IMR-90 (cell line): ENCODE data around the gene ZNF771. TPM values are rescaled to one million over a fixed set of nuclear protein-coding genes. Genes with fewer than 3 reads are reported as not detected.

Experiments used
- ATAC-seq: fragments of 200-7000 bp; cut with Tn5 transposase; 2 replicates; pipeline ENCODE4 v1.9.1; 2020; ENCODE audit warnings: low read depth, mild to moderate bottlenecking, moderate library complexity
- BruUV-seq: library from RNA; stranded (reverse); fragments of 400-500 nt; replicated peaks from 2 replicates; lab custom pipeline; 2021; lab: Mats Ljungman, UMichigan
- CTCF ChIA-PET: fragments of 300-600 bp; formaldehyde crosslinking; extraction: SDS; loops from one replicate; lab custom pipeline; 2021; ENCODE audit warnings: antibody characterized with exemption; lab: Yijun Ruan, JAX
- POLR2A ChIA-PET: fragments of 300-600 bp; sonication (Branson Sonifier 250); formaldehyde crosslinking; loops from one replicate; lab custom pipeline; 2022; ENCODE audit warnings: antibody characterized with exemption; ENCODE audit not compliant: unreplicated experiment; lab: Charles Lee
- DNase-seq: peaks from one replicate; pipeline ENCODE4 v3.0.0; 2013
- H2AFZ ChIP-seq: replicated peaks from 2 replicates; pipeline ENCODE3; 2013; ENCODE audit warnings: low read length, mild to moderate bottlenecking; ENCODE audit not compliant: poor library complexity
- H2AK5ac ChIP-seq: 2 replicates; pipeline ENCODE4 v1.6.1; 2013; ENCODE audit warnings: low read depth, low read length, inconsistent platforms
- H2AK9ac ChIP-seq: replicated peaks from 2 replicates; pipeline ENCODE3; 2013; ENCODE audit warnings: mild to moderate bottlenecking, low read depth, low read length, moderate library complexity; ENCODE audit not compliant: poor library complexity
- H2BK120ac ChIP-seq: 2 replicates; pipeline ENCODE4 v1.6.1; 2013; ENCODE audit warnings: low read depth, low read length, inconsistent platforms
- H2BK15ac ChIP-seq: 3 replicates; pipeline ENCODE4 v1.6.1; 2013; ENCODE audit warnings: low read depth, low read length, inconsistent platforms
- H2BK20ac ChIP-seq: 2 replicates; pipeline ENCODE4 v1.6.1; 2013; ENCODE audit warnings: low read depth, mild to moderate bottlenecking, inconsistent platforms, low read length, moderate library complexity
- H2BK5ac ChIP-seq: 2 replicates; pipeline ENCODE4 v1.6.1; 2013; ENCODE audit warnings: mild to moderate bottlenecking, low read depth, low read length, inconsistent platforms; ENCODE audit not compliant: poor library complexity, severe bottlenecking
- H3K14ac ChIP-seq: replicated peaks from 2 replicates; pipeline ENCODE4 v1.6.1; 2013; ENCODE audit warnings: low read depth, low read length, inconsistent platforms
- H3K18ac ChIP-seq: 2 replicates; pipeline ENCODE4 v1.6.1; 2013; ENCODE audit warnings: low read depth, low read length, control low read depth
- H3K23ac ChIP-seq: 2 replicates; pipeline ENCODE4 v1.6.1; 2013; ENCODE audit warnings: low read depth, low read length, inconsistent platforms
- H3K27ac ChIP-seq: 2 replicates; pipeline ENCODE4 v1.5.1; 2013; ENCODE audit warnings: mild to moderate bottlenecking, control low read depth, low read length; ENCODE audit not compliant: insufficient read depth
- H3K27me3 ChIP-seq: 2 replicates; pipeline ENCODE4 v1.6.1; 2013; ENCODE audit warnings: low read length; ENCODE audit not compliant: control insufficient read depth, insufficient read depth
- H3K36me3 ChIP-seq: 2 replicates; pipeline ENCODE4 v1.6.1; 2013; ENCODE audit warnings: low read length, mixed read lengths; ENCODE audit not compliant: control insufficient read depth, insufficient read depth
- H3K4ac ChIP-seq: 2 replicates; pipeline ENCODE4 v1.6.1; 2013; ENCODE audit warnings: low read depth, low read length, inconsistent platforms
- H3K4me1 ChIP-seq: 2 replicates; pipeline ENCODE4 v1.6.1; 2013; ENCODE audit warnings: low read length, mixed read lengths; ENCODE audit not compliant: control insufficient read depth, insufficient read depth
- H3K4me2 ChIP-seq: 2 replicates; pipeline ENCODE4 v1.6.1; 2013; ENCODE audit warnings: low read depth, mild to moderate bottlenecking, control low read depth, low read length, moderate library complexity
- H3K4me3 ChIP-seq: 2 replicates; pipeline ENCODE4 v1.5.1; 2013; ENCODE audit warnings: low read depth, mild to moderate bottlenecking, control low read depth, low read length, moderate library complexity; ENCODE audit not compliant: insufficient read depth
- H3K56ac ChIP-seq: 2 replicates; pipeline ENCODE4 v1.6.1; 2013; ENCODE audit warnings: low read length, inconsistent platforms; ENCODE audit not compliant: insufficient read depth; ENCODE audit errors: extremely low read depth
- H3K79me1 ChIP-seq, 2 experiments: 2 replicates each; pipeline ENCODE4 v1.6.1; 2013; ENCODE audit warnings: low read length in 2 of 2, inconsistent platforms in 1 of 2, low read depth in 1 of 2
- H3K9ac ChIP-seq: 2 replicates; pipeline ENCODE4 v1.6.1; 2013; ENCODE audit warnings: low read depth, low read length, control low read depth
- H3K9me1 ChIP-seq: 2 replicates; pipeline ENCODE4 v1.6.1; 2013; ENCODE audit warnings: low read length, inconsistent platforms; ENCODE audit not compliant: insufficient read depth
- H3K9me3 ChIP-seq: 2 replicates; pipeline ENCODE4 v1.6.1; 2013; ENCODE audit warnings: low read length; ENCODE audit not compliant: control insufficient read depth, insufficient read depth
- H4K20me1 ChIP-seq: 2 replicates; pipeline ENCODE4 v1.6.1; 2013; ENCODE audit warnings: low read length, inconsistent platforms; ENCODE audit not compliant: insufficient read depth
- H4K5ac ChIP-seq: 2 replicates; pipeline ENCODE4 v1.6.1; 2013; ENCODE audit warnings: mild to moderate bottlenecking, low read depth, low read length, control low read depth
- H4K8ac ChIP-seq, 2 experiments: 2 replicates each; pipeline ENCODE4 v1.6.1; 2013; ENCODE audit warnings: low read depth in 2 of 2, low read length in 2 of 2, control low read depth in 1 of 2, inconsistent platforms in 1 of 2
- H4K91ac ChIP-seq: 2 replicates; pipeline ENCODE4 v1.6.1; 2013; ENCODE audit warnings: low read depth, low read length, inconsistent platforms; ENCODE audit not compliant: insufficient read depth
- CEBPB ChIP-seq: IDR thresholded peaks from 2 replicates; pipeline ENCODE4 v1.6.1; 2012; ENCODE audit warnings: low read depth, low read length, improper control_type of control experiment
- CTCF ChIP-seq: conservative IDR thresholded peaks from 2 replicates; pipeline ENCODE4 v1.5.1; 2012; ENCODE audit warnings: mild to moderate bottlenecking, low read depth, low read length, improper control_type of control experiment
- POLR2A ChIP-seq: IDR thresholded peaks from 2 replicates; pipeline ENCODE4 v1.6.1; 2012; ENCODE audit warnings: mild to moderate bottlenecking, low read depth, low read length
- RAD21 ChIP-seq: IDR thresholded peaks from 2 replicates; pipeline ENCODE4 v1.6.1; 2012; ENCODE audit warnings: low read length, improper control_type of control experiment
- RFX5 ChIP-seq: IDR thresholded peaks from 2 replicates; pipeline ENCODE4 v1.8.0; 2012; ENCODE audit warnings: low read depth, mild to moderate bottlenecking, low read length, moderate library complexity
- WGBS, 2 experiments: methylation state at CpG; one replicate each; pipeline versions ENCODE4 v1.1.5 to v1.1.7; 2013; ENCODE audit warnings: missing lambda C conversion rate in 2 of 2; ENCODE audit not compliant: insufficient read length in 1 of 2; ENCODE audit errors: extremely low coverage in 2 of 2; 5-methylcytosine and 5-hydroxymethylcytosine counted together
- dilution Hi-C: fragments of 300-500 bp; cut with HindIII; formaldehyde crosslinking; loops from one replicate; pipeline ENCODE4 v1.14.3; 2018; ENCODE audit warnings: low sequenced_read_pairs; ENCODE audit not compliant: unreplicated experiment
- in situ Hi-C: fragments of 300-500 bp; cut with MboI; formaldehyde crosslinking; loops from 3 replicates; pipeline ENCODE4 v1.14.3; 2019; ENCODE audit warnings: low sequenced_read_pairs, inconsistent platforms, mixed read lengths
- intact Hi-C: fragments of 100-400 bp; cut with micrococcal nuclease; formaldehyde crosslinking; loops from 2 replicates; pipeline ENCODE4 v1.10.0; 2022
- polyA plus RNA-seq, 3 experiments: library from polyadenylated mRNA; depleted of rRNA; stranded (reverse); fragments of >200 nt; gene quantifications; 2 replicates each; pipeline ENCODE4 v1.2.3, GENCODE V29; 2012; ENCODE audit warnings: low replicate concordance in 1 of 3
- total RNA-seq: library from RNA; depleted of rRNA; stranded (reverse); fragments of >200 nt; gene quantifications from 2 replicates; pipeline ENCODE4 v1.2.3, GENCODE V29; 2012

Gene ZNF771
- total and polyA plus RNA-seq, 2 of the 4 experiments (the other 2 are of a cell fraction), result 5.2 to 10.9 TPM

GRCh38 chr16:30398661-30399434, 8.6 kb upstream of the ZNF771 start (continued):
- TF ChIP-seq RAD21 (no peak), RFX5 (no peak)

- no TSS peak for BruUV-seq
- H3K4me2 ChIP-seq, result peak overlapping the region; percentile 74
These were observed 7.8 kb upstream of the ZNF771 start for GRCh38 chr16:30399435-30400186.

More at GRCh38 chr16:30399435-30400186, 7.8 kb upstream of the ZNF771 start:
- H3K27ac ChIP-seq, result peak overlapping the region; percentile 92
- H3K23ac ChIP-seq, result peak overlapping the region; percentile 95
- no peak for TF ChIP-seq POLR2A
- no peak for TF ChIP-seq CTCF
- no peak for TF ChIP-seq CEBPB
- peak overlapping the region; percentile 47 for H4K5ac ChIP-seq
- peak overlapping the region; percentile 78 to 95 for H4K8ac ChIP-seq
- intact Hi-C loops (loop anchor here (10.0 kb wide), 1 partner anchor 305 kb away; the partner anchor contains the start of genes TBX6 and YPEL3), in situ Hi-C loops (loop anchor here (10.0 to 25.0 kb wide), 2 partner anchors 212 to 325 kb away; partner anchors contain the start of genes BOLA2B, CORO1A, PPP4C and SLX1A), dilution Hi-C loops (no loop called here)
- H2BK5ac ChIP-seq, result peak overlapping the region; percentile 86
- no peaks in the 10 kb centered on the region for H4K20me1 ChIP-seq
- no peak for DNase-seq
- H4K91ac ChIP-seq, result peak overlapping the region; percentile 86
- H2AK5ac ChIP-seq, result peak overlapping the region; percentile 84
- peak overlapping the region; percentile 92 for H3K14ac ChIP-seq
- peak overlapping the region; percentile 92 for H3K4ac ChIP-seq
- 13% methylated on average over 8 of the region's 12 CpGs; no CpG with 5 or more reads in 1 of the 2 experiments for WGBS, 2 experiments
- H2BK120ac ChIP-seq, result peak overlapping the region; percentile 81
- peak overlapping the region; percentile 92 for H2AFZ ChIP-seq
- peaks cover 12% of the 10 kb centered on the region; the same call in 1 of the 2 replicates for H3K36me3 ChIP-seq
- CTCF ChIA-PET, result interaction anchor here (0.9 kb wide), 1 partner anchor 10 kb away, joined by 3 read pairs; no protein-coding TSS in a partner anchor
- H3K4me1 ChIP-seq, result peaks cover 6% of the 10 kb centered on the region; the same call in 1 of the 2 replicates
- H2BK15ac ChIP-seq, result peak overlapping the region; percentile 67; the same call in 1 of the 3 replicates
- H3K56ac ChIP-seq, result peak overlapping the region; percentile 95
- peak overlapping the region; percentile 82 for H2AK9ac ChIP-seq
- POLR2A ChIA-PET, result interaction anchor here (0.7 kb wide), 1 partner anchor 29 kb away, joined by 3 read pairs; no protein-coding TSS in a partner anchor
- peak overlapping the region; percentile 24 for H2BK20ac ChIP-seq
- peaks cover 4% of the 10 kb centered on the region; the same call in 1 of the 2 replicates for H3K9me1 ChIP-seq
- ATAC-seq, result no peak
- H3K18ac ChIP-seq, result peak overlapping the region; percentile 34
- no peaks in the 10 kb centered on the region for H3K9me3 ChIP-seq
- H3K79me1 ChIP-seq, result peaks cover 0 to 38% of the 10 kb centered on the region in 2 experiments; a peak in 3 of 4 replicates
- no peaks in the 10 kb centered on the region for H3K27me3 ChIP-seq
- H3K9ac ChIP-seq, result peak overlapping the region; percentile 78
- peak overlapping the region; percentile 68 for H3K4me3 ChIP-seq
